HepG2 (cell line): ENCODE data around the gene ERMP1.

Source experiments
- CHD2 ChIP-seq: IDR thresholded peaks from 2 replicates; pipeline ENCODE4 v1.6.1; 2011; ENCODE audit warnings: low read depth, low read length, improper control_type of control experiment
- FLYWCH1 ChIP-seq: sonication (generic); formaldehyde crosslinking; IDR thresholded peaks from 2 replicates; pipeline ENCODE4 v1.8.1; 2023; ENCODE audit warnings: mild to moderate bottlenecking, missing genetic modification reagents
- POLR2G ChIP-seq: fragments of 200-400 bp; formaldehyde crosslinking; IDR thresholded peaks from 2 replicates; pipeline ENCODE4 v1.6.1; 2018; ENCODE audit warnings: mild to moderate bottlenecking, low read depth, low read length, moderate library complexity
- RBFOX2 ChIP-seq: fragments of 200-400 bp; formaldehyde crosslinking; IDR thresholded peaks from 2 replicates; pipeline ENCODE4 v1.6.1; 2017; ENCODE audit warnings: low read depth, mild to moderate bottlenecking, low read length
- YY1 ChIP-seq: IDR thresholded peaks from 2 replicates; pipeline ENCODE4 v1.6.1; 2011; ENCODE audit warnings: low read length, low read depth, moderate library complexity, mild to moderate bottlenecking; ENCODE audit not compliant: insufficient read depth, insufficient replicate concordance
- ZNF343 ChIP-seq: sonication (generic); formaldehyde crosslinking; IDR thresholded peaks from 2 replicates; pipeline ENCODE4 v1.4.0; 2020; ENCODE audit warnings: mild to moderate bottlenecking, missing genetic modification reagents
- TF ChIP-seq, protein P1 (sequence below): sonication (generic); formaldehyde crosslinking; IDR thresholded peaks from 2 replicates; pipeline ENCODE4 v1.4.0; 2020; ENCODE audit warnings: missing genetic modification reagents

DNA sequence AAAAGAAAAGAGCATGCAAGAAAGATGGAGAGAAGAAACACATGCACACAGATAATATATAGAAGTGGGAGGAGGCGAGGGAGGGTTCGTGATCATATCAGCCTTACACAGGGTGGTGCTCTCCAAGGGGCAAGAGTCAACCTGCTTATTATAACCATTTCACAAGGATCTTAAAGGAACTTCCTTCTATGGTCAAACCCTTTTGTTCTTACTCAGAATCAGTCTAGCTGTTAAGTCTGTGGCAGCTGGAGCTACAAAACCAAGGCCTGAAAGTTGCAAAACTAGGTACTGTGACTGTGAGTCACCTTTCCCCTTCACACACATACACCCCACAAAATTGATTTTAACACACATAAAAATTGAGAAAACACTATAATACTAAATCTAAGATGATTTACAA is 18.5 kb upstream of the ERMP1 start:
- no peak for TF ChIP-seq CHD2
- TF ChIP-seq POLR2G, result no peak
- TF ChIP-seq RBFOX2, result no peak
- no peak for TF ChIP-seq YY1
- TF ChIP-seq FLYWCH1 (CRISPR knock-in tag), result no peak
- TF ChIP-seq, protein P1, sequence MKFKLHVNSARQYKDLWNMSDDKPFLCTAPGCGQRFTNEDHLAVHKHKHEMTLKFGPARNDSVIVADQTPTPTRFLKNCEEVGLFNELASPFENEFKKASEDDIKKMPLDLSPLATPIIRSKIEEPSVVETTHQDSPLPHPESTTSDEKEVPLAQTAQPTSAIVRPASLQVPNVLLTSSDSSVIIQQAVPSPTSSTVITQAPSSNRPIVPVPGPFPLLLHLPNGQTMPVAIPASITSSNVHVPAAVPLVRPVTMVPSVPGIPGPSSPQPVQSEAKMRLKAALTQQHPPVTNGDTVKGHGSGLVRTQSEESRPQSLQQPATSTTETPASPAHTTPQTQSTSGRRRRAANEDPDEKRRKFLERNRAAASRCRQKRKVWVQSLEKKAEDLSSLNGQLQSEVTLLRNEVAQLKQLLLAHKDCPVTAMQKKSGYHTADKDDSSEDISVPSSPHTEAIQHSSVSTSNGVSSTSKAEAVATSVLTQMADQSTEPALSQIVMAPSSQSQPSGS (CRISPR knock-in tag), result no peak
- TF ChIP-seq ZNF343 (CRISPR knock-in tag), result no peak
